ENCODE results near the gene GPR35. TPM values are rescaled to one million over a fixed set of nuclear protein-coding genes. Genes with fewer than 3 reads are reported as not detected.
A peak's percentile ranks its signal among the peaks of the same experiment; 100 is the strongest.
"Not testable (repeated sequence)": the region's sequence is repeated elsewhere in the genome, so short reads cannot be mapped to it uniquely, and the experiment has no call there.

The GPR35 gene
- total RNA-seq, 5 donors from 2014 or later (not counting 1 experiment from before 2014, with no cell fraction given): 6.2 to 16.2 (median 10.4) TPM

DNA sequence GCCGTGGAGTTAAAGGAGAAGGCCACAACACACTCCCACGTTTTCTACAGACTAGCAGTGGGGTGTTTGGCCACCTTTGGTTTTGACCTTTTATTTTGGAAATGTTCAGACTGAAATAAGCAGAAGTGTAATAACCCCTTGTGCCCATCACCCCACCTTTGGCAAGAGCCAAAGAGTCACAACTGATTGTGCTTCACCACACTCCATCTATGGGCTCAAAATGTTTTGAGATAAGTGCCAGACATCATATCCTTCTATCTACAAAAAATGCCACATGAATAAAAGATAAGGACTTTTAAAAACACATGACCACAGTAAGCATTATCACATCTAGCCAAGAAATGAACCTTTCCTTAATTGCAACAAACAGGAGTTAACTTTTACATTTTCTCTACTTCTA lies 9.9 kb upstream of the GPR35 start:
- no peak overlapping the region for H3K4me3 ChIP-seq (ENCODE audit: control insufficient read depth in 1 of 2, extremely low read depth in 1 of 2, low read length in 1 of 2)
- no peak overlapping the region for H3K27ac Mint-ChIP-seq
- H3K27ac ChIP-seq (ENCODE audit: low read length): no peak overlapping the region
- peaks cover 0 to 6% of the 10 kb centered on the region in 2 donors for H3K36me3 ChIP-seq (ENCODE audit: control insufficient read depth in 2 of 2, extremely low read depth in 1 of 2, insufficient read depth in 1 of 2, low read length in 1 of 2)
- H3K27me3 Mint-ChIP-seq: no peaks in the 10 kb centered on the region
- H3K27me3 ChIP-seq (replicated peaks in 1 of 2; ENCODE audit: control insufficient read depth in 2 of 2, extremely low read depth in 1 of 2, insufficient read depth in 2 of 2, low read length in 1 of 2): no peaks in the 10 kb centered on the region
- DNase-seq (no peak), ATAC-seq (replicated peaks in 1 of 4) (no peak)
- H3K9me3 ChIP-seq: no peaks in the 10 kb centered on the region
- H3K4me1 ChIP-seq (ENCODE audit: control insufficient read depth in 1 of 2, extremely low read depth in 1 of 2, insufficient read depth in 2 of 2, low read length in 2 of 2): peaks cover 0 to 29% of the 10 kb centered on the region in 2 experiments
- CTCF ChIA-PET: no interaction called here
- WGBS (ENCODE audit: insufficient coverage): no CpG with 5 or more reads among the region's 2 CpGs
- no peak overlapping the region for H3K4me3 Mint-ChIP-seq
- H3K9me3 Mint-ChIP-seq: peaks cover 0 to 6% (median 0%) of the 10 kb centered on the region in 3 donors
- H3K36me3 Mint-ChIP-seq: peaks cover 29% of the 10 kb centered on the region
- POLR2A ChIA-PET: no interaction called here
- H3K4me1 Mint-ChIP-seq: peaks cover 2 to 19% (median 3%) of the 10 kb centered on the region in 3 donors

GRCh38 chr2:240615820-240616547 lies 9.3 kb upstream of the GPR35 start:
- peaks cover 0 to 5% of the 10 kb centered on the region in 2 donors for H3K36me3 ChIP-seq (ENCODE audit: control insufficient read depth in 2 of 2, extremely low read depth in 1 of 2, insufficient read depth in 1 of 2, low read length in 1 of 2)
- Mint-ChIP-seq H3K4me3 (no peak overlapping the region), H3K27me3 (no peaks in the 10 kb centered on the region), H3K36me3 (peaks cover 29% of the 10 kb centered on the region), H3K9me3 (peaks cover 0 to 6% (median 0%) of the 10 kb centered on the region in 3 donors), H3K4me1 (peaks cover 6 to 19% (median 8%) of the 10 kb centered on the region in 3 donors), H3K27ac (no peak overlapping the region)
- H3K9me3 ChIP-seq: no peaks in the 10 kb centered on the region
- WGBS (ENCODE audit: insufficient coverage): 93% methylated on average over 17 of the region's 20 CpGs
- ChIA-PET POLR2A (interaction anchor here in 1 of 2 donors (0.5 kb wide), 1 partner anchor 65 kb away, joined by 3 read pairs; no protein-coding TSS in a partner anchor), CTCF (no interaction called here)
- no peak for ATAC-seq (replicated peaks in 1 of 4)
- no peak overlapping the region for H3K27ac ChIP-seq (ENCODE audit: low read length)
- H3K27me3 ChIP-seq (replicated peaks in 1 of 2; ENCODE audit: control insufficient read depth in 2 of 2, extremely low read depth in 1 of 2, insufficient read depth in 2 of 2, low read length in 1 of 2): no peaks in the 10 kb centered on the region
- H3K4me1 ChIP-seq (ENCODE audit: control insufficient read depth in 1 of 2, extremely low read depth in 1 of 2, insufficient read depth in 2 of 2, low read length in 2 of 2): peaks cover 3 to 35% of the 10 kb centered on the region in 2 experiments
- no peak overlapping the region for H3K4me3 ChIP-seq (ENCODE audit: control insufficient read depth in 1 of 2, extremely low read depth in 1 of 2, low read length in 1 of 2)
- peak in 1 of 35 experiments; percentile 17 for DNase-seq

DNA sequence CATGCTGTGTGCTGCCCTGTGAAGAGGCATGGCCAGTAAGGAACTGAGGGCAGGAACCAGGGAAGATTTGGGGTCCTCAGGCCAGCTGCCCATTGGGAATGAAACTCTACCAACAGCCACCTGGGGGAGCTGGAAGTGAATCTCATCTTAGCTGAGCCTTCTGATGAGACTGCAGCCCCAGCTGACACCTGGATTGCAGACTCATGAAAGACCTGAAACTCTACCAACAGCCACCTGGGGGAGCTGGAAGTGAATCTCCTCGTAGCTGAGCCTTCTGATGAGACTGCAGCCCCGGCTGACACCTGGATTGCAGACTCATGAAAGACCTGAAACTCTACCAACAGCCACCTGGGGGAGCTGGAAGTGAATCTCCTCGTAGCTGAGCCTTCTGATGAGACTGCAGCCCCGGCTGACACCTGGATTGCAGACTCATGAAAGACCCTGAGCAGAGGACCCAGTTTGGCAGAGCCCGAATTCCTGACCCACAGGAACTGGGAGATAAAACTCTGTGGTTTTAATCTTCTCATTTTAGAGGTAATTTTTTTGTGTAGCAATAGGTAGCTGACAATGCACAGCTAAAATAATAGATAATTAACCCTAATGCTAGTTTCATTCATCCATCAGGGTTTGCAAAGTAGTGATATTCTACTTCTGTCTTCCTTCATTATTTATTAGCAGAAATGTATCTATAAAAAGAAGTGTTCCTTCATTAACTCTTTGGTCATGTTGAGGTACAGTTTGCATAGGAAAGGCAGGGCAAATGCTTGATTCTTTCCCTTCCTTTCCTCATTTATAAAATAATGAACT lies 8.2 kb upstream of the GPR35 start:
- peaks cover 20% of the 10 kb centered on the region for H3K36me3 Mint-ChIP-seq
- CTCF ChIA-PET; H3K27ac Mint-ChIP-seq; H3K27me3 Mint-ChIP-seq; ATAC-seq (replicated peaks in 1 of 4); H3K27ac ChIP-seq (ENCODE audit: low read length); H3K4me3 Mint-ChIP-seq; H3K4me3 ChIP-seq (ENCODE audit: control insufficient read depth in 1 of 2, extremely low read depth in 1 of 2, low read length in 1 of 2); H3K9me3 ChIP-seq; H3K36me3 ChIP-seq (ENCODE audit: control insufficient read depth in 2 of 2, extremely low read depth in 1 of 2, insufficient read depth in 1 of 2, low read length in 1 of 2); H3K27me3 ChIP-seq (replicated peaks in 1 of 2; ENCODE audit: control insufficient read depth in 2 of 2, extremely low read depth in 1 of 2, insufficient read depth in 2 of 2, low read length in 1 of 2); H3K9me3 Mint-ChIP-seq; POLR2A ChIA-PET: not testable (repeated sequence)
- 90% methylated on average over 2 of the region's 5 CpGs for WGBS (ENCODE audit: insufficient coverage)
- DNase-seq: peak in 2 of 35 experiments; percentile 15 to 21
- H3K4me1 ChIP-seq (ENCODE audit: control insufficient read depth in 1 of 2, extremely low read depth in 1 of 2, insufficient read depth in 2 of 2, low read length in 2 of 2): peaks cover 9 to 39% of the 10 kb centered on the region in 2 experiments
- peaks cover 16 to 18% (median 18%) of the 10 kb centered on the region in 3 donors for H3K4me1 Mint-ChIP-seq

DNA sequence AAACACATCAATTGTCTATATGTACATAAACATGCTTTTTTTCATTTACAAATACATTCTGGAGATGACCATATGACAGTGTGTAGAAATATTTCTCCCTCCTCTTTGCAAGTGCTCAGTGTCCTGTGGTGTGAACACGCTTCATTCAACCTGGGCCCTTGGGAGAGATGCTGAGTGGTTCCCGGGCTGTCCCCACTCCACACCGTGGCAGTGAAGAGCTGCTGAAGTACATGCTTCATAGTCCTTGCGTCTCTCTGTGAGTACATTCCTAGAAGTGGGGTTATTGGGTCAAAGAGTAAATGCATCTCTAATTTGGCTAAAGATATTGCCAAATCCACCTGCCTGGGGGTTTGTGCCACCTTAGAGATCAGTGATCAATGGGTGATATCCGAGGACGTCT lies 6.5 kb upstream of the GPR35 start:
- no peak overlapping the region for H3K27ac Mint-ChIP-seq
- ChIA-PET CTCF (no interaction called here), POLR2A (no interaction called here)
- no peak overlapping the region for H3K4me3 Mint-ChIP-seq
- no peaks in the 10 kb centered on the region for H3K27me3 Mint-ChIP-seq
- Histone ChIP-seq H3K4me3 (ENCODE audit: control insufficient read depth in 1 of 2, extremely low read depth in 1 of 2, low read length in 1 of 2) (no peak overlapping the region), H3K27ac (ENCODE audit: low read length) (no peak overlapping the region), H3K27me3 (replicated peaks in 1 of 2; ENCODE audit: control insufficient read depth in 2 of 2, extremely low read depth in 1 of 2, insufficient read depth in 2 of 2, low read length in 1 of 2) (no peaks in the 10 kb centered on the region), H3K4me1 (ENCODE audit: control insufficient read depth in 1 of 2, extremely low read depth in 1 of 2, insufficient read depth in 2 of 2, low read length in 2 of 2) (peaks cover 21 to 45% of the 10 kb centered on the region in 2 experiments), H3K9me3 (no peaks in the 10 kb centered on the region), H3K36me3 (ENCODE audit: control insufficient read depth in 2 of 2, extremely low read depth in 1 of 2, insufficient read depth in 1 of 2, low read length in 1 of 2) (peaks cover 0 to 4% of the 10 kb centered on the region in 2 donors)
- DNase-seq (no peak), ATAC-seq (replicated peaks in 1 of 4) (no peak)
- peaks cover 28 to 31% (median 28%) of the 10 kb centered on the region in 3 donors for H3K4me1 Mint-ChIP-seq
- WGBS (ENCODE audit: insufficient coverage): 100% methylated on average over 1 of the region's 6 CpGs
- peaks cover 20% of the 10 kb centered on the region for H3K36me3 Mint-ChIP-seq
- peaks cover 0 to 6% (median 0%) of the 10 kb centered on the region in 3 donors for H3K9me3 Mint-ChIP-seq

DNA sequence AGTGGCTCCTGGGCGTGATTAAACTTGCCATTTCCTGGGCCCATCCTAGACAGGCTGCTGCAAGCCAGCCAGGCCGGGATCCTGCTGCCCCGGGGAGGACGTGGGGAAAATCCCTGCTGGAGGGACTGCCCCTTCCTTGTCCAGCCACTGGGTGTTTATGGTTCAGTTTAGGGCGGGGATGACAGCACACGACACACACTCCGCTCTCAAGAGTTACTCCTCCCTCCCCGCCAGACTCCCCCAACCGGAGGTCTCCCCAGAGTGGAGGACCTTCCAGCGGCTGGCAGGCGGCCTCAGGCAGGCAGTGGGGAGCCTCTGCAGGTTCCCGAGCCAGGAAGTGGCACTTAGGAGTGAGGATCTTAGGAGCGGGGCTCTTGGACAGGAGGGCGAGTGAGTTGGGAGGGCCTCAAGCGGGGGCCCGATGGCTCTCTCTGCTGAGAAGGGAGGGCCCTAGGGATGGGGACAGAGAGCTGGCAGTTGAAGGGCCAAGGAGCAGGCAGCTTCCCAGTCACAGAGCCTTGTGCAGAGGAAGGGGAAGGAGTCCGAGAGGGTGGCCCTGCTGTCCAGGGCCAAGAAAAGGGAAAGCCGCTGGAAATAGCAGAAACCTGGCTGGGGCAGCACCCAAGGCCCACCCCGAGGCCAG lies 5.7 kb upstream of the GPR35 start:
- Mint-ChIP-seq H3K4me3 (peak overlapping the region in 1 of 3 donors; percentile 27), H3K36me3 (peaks cover 20% of the 10 kb centered on the region), H3K9me3 (peaks cover 0 to 6% (median 0%) of the 10 kb centered on the region in 3 donors), H3K27me3 (no peaks in the 10 kb centered on the region), H3K4me1 (peaks cover 29 to 36% (median 33%) of the 10 kb centered on the region in 3 donors), H3K27ac (peak overlapping the region in 1 of 2 donors; percentile 73)
- ChIA-PET POLR2A (no interaction called here), CTCF (no interaction called here)
- Histone ChIP-seq H3K27me3 (replicated peaks in 1 of 2; ENCODE audit: control insufficient read depth in 2 of 2, extremely low read depth in 1 of 2, insufficient read depth in 2 of 2, low read length in 1 of 2) (no peaks in the 10 kb centered on the region), H3K9me3 (no peaks in the 10 kb centered on the region), H3K36me3 (ENCODE audit: control insufficient read depth in 2 of 2, extremely low read depth in 1 of 2, insufficient read depth in 1 of 2, low read length in 1 of 2) (peaks cover 0 to 4% of the 10 kb centered on the region in 2 donors), H3K4me3 (ENCODE audit: control insufficient read depth in 1 of 2, extremely low read depth in 1 of 2, low read length in 1 of 2) (no peak overlapping the region), H3K4me1 (ENCODE audit: control insufficient read depth in 1 of 2, extremely low read depth in 1 of 2, insufficient read depth in 2 of 2, low read length in 2 of 2) (peaks cover 25 to 53% of the 10 kb centered on the region in 2 experiments), H3K27ac (ENCODE audit: low read length) (no peak overlapping the region)
- DNase-seq (peak in 3 of 35 experiments; percentile 0 to 20 (median 3)), ATAC-seq (replicated peaks in 1 of 4) (no peak)
- WGBS (ENCODE audit: insufficient coverage): 95% methylated on average over 12 of the region's 19 CpGs

DNA sequence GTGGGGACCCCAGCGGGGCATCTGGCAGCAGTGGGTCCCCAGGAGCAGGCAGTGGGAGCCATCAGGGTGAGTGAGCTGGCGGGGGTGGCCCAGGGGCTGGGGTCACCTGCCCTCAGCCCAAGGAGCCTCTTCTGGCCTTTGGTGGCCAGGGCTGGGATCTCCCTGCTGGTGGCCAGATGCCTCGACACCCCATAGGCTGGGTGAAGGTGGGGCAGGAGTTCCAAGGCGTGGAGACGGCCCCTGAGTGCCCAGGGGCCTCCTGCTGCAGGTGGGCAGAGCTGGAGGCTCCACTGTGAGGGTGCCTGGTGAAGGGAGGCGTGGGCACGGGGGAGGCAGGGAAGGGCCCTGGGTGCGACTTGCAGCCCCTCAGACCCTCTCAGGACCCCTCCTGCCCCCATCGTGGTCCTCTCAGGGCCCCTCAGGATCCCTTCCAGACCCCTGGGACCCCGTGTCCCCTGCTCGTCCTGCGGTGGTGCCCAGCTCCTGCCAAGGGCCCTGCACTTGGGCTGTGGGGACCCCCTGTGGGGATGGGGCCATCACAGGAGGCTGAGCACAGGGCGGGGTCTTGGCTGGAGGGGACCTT lies 5.0 kb upstream of the GPR35 start:
- no peak overlapping the region for H3K4me3 Mint-ChIP-seq
- WGBS (ENCODE audit: insufficient coverage): 93% methylated on average over 7 of the region's 13 CpGs

More for the DNA sequence above, 5.0 kb upstream of the GPR35 start:
- H3K36me3 ChIP-seq (ENCODE audit: control insufficient read depth in 2 of 2, extremely low read depth in 1 of 2, insufficient read depth in 1 of 2, low read length in 1 of 2): peaks cover 0 to 4% of the 10 kb centered on the region in 2 donors
- Mint-ChIP-seq H3K36me3 (peaks cover 20% of the 10 kb centered on the region), H3K4me1 (peaks cover 35 to 42% (median 39%) of the 10 kb centered on the region in 3 donors), H3K9me3 (peaks cover 0 to 6% (median 0%) of the 10 kb centered on the region in 3 donors), H3K27ac (no peak overlapping the region), H3K27me3 (no peaks in the 10 kb centered on the region)
- H3K27me3 ChIP-seq (replicated peaks in 1 of 2; ENCODE audit: control insufficient read depth in 2 of 2, extremely low read depth in 1 of 2, insufficient read depth in 2 of 2, low read length in 1 of 2): no peaks in the 10 kb centered on the region
- peaks cover 31 to 59% of the 10 kb centered on the region in 2 experiments for H3K4me1 ChIP-seq (ENCODE audit: control insufficient read depth in 1 of 2, extremely low read depth in 1 of 2, insufficient read depth in 2 of 2, low read length in 2 of 2)
- CTCF ChIA-PET: no interaction called here
- DNase-seq (peak in 3 of 35 experiments; percentile 1 to 24 (median 2)), ATAC-seq (replicated peaks in 1 of 4) (no peak)
- H3K27ac ChIP-seq (ENCODE audit: low read length): peak overlapping the region; percentile 96
- no peaks in the 10 kb centered on the region for H3K9me3 ChIP-seq
- POLR2A ChIA-PET: no interaction called here
- H3K4me3 ChIP-seq (ENCODE audit: control insufficient read depth in 1 of 2, extremely low read depth in 1 of 2, low read length in 1 of 2): no peak overlapping the region
